HG03378 (cell line): ENCODE results near the gene PVRIG.
"Not testable (repeated sequence)": the region's sequence is repeated elsewhere in the genome, so short reads cannot be mapped to it uniquely, and the experiment has no call there.

Experiments used
- ATAC-seq: cut with Tn5 transposase; IDR thresholded peaks from one replicate; pipeline ENCODE4 v1.9.1; 2021; ENCODE audit warnings: mild to moderate bottlenecking, moderate library complexity; ENCODE audit not compliant: unreplicated experiment

Gene PVRIG

GRCh38 chr7:100270046-100270918 lies 50.5 kb downstream of the PVRIG start:
- not testable (repeated sequence) for ATAC-seq
